Mucosa of rectum (tissue), 2 donors: ENCODE data around the gene OR13A1.
"Not testable (repeated sequence)": the region's sequence is repeated elsewhere in the genome, so short reads cannot be mapped to it uniquely, and the experiment has no call there.

ENCODE experiments used
- H3K27ac ChIP-seq, 2 donors: one replicate each; pipeline ENCODE4 v1.7.0; 2013; ENCODE audit warnings: inconsistent platforms in 2 of 2, low read depth in 2 of 2, low read length in 2 of 2
- H3K27me3 ChIP-seq, 2 donors: one replicate each; pipeline ENCODE4 v1.7.0; 2013; ENCODE audit warnings: low read length in 2 of 2; ENCODE audit not compliant: control insufficient read depth in 2 of 2, insufficient read depth in 2 of 2
- H3K36me3 ChIP-seq, 2 donors: one replicate each; pipeline ENCODE4 v1.7.0; 2013; ENCODE audit warnings: low read length in 2 of 2; ENCODE audit not compliant: control insufficient read depth in 2 of 2, insufficient read depth in 2 of 2
- H3K4me1 ChIP-seq, 2 donors: one replicate each; pipeline ENCODE4 v1.7.0; 2013; ENCODE audit warnings: low read length in 2 of 2, mild to moderate bottlenecking in 1 of 2; ENCODE audit not compliant: control insufficient read depth in 2 of 2, insufficient read depth in 2 of 2
- H3K4me3 ChIP-seq, 2 donors: one replicate each; pipeline ENCODE4 v1.7.0; 2013; ENCODE audit warnings: low read length in 2 of 2
- H3K9ac ChIP-seq, 2 donors: one replicate each; pipeline ENCODE4 v1.7.0; 2013; ENCODE audit warnings: low read length in 2 of 2, low read depth in 1 of 2, mild to moderate bottlenecking in 1 of 2
- H3K9me3 ChIP-seq, 2 donors: one replicate each; pipeline ENCODE4 v1.7.0; 2013; ENCODE audit warnings: low read length in 2 of 2; ENCODE audit not compliant: control insufficient read depth in 2 of 2
- donor health status: healthy.
- donor health status: Normal muscosa, but diverticular disease.

Gene OR13A1

GRCh38 chr10:45286980-45287379, 28.4 kb downstream of the OR13A1 start:
- Histone ChIP-seq H3K27ac (no peak overlapping the region), H3K36me3 (no peaks in the 10 kb centered on the region), H3K9me3 (no peaks in the 10 kb centered on the region), H3K9ac (no peak overlapping the region), H3K4me3 (no peak overlapping the region), H3K4me1 (no peaks in the 10 kb centered on the region), H3K27me3 (no peaks in the 10 kb centered on the region)

GRCh38 chr10:45282061-45282460, 33.3 kb downstream of the OR13A1 start:
- H3K36me3 ChIP-seq, result no peaks in the 10 kb centered on the region
- no peak overlapping the region for H3K4me3 ChIP-seq
- no peak overlapping the region for H3K27ac ChIP-seq
- H3K4me1 ChIP-seq, result no peaks in the 10 kb centered on the region
- H3K9ac ChIP-seq, result no peak overlapping the region
- peaks cover 0 to 3% of the 10 kb centered on the region in 2 donors for H3K27me3 ChIP-seq
- no peaks in the 10 kb centered on the region for H3K9me3 ChIP-seq

- peaks cover 0 to 3% of the 10 kb centered on the region in 2 donors for H3K27me3 ChIP-seq
- H3K9me3 ChIP-seq, result no peaks in the 10 kb centered on the region
- H3K4me1 ChIP-seq, result no peaks in the 10 kb centered on the region
- H3K36me3 ChIP-seq, result no peaks in the 10 kb centered on the region
- no peak overlapping the region for H3K27ac ChIP-seq
- H3K4me3 ChIP-seq, result no peak overlapping the region
- H3K9ac ChIP-seq, result no peak overlapping the region
Observed at GRCh38 chr10:45280113-45280760, 35.2 kb downstream of the OR13A1 start.

- H3K36me3 ChIP-seq, result no peaks in the 10 kb centered on the region
- H3K9me3 ChIP-seq, result no peaks in the 10 kb centered on the region
- no peak overlapping the region for H3K4me3 ChIP-seq
- H3K27me3 ChIP-seq, result peaks cover 0 to 3% of the 10 kb centered on the region in 2 donors
- H3K4me1 ChIP-seq, result no peaks in the 10 kb centered on the region
- no peak overlapping the region for H3K9ac ChIP-seq
- H3K27ac ChIP-seq, result no peak overlapping the region
Observed at GRCh38 chr10:45279682-45280081, 35.7 kb downstream of the OR13A1 start.

DNA sequence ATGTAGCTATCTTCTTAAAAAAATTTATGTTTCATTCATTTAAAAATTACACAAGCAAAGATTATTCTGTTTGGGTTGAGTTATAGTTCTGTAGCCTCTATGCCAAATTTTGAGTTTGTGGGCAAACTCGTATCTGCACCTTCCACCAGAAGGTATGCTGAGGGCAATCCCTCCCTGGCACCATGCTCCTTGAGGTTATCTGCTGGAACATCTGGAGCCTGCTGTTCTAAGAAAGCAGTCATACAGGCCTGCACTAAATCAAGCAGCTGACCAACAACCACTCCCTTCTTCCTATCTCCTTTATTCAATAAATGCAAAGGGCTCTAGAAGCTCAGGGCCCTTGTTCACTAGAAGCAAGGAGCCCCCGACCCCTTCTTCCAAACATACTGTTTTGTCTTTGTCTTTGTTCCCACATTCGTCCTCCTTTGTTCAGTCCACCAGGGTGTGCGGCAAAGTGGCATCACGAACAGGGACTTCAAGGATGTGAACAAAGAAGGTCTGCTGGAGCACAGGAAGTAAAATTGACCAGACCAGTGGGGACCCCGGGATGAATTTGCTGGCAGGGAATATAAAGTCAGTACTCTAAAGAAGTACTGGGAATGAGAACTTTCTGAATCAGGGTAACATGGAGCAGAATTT, 36.4 kb downstream of the OR13A1 start:
- H3K9ac ChIP-seq, result no peak overlapping the region
- H3K27me3 ChIP-seq, result peaks cover 0 to 3% of the 10 kb centered on the region in 2 donors
- H3K4me1 ChIP-seq, result no peaks in the 10 kb centered on the region
- no peaks in the 10 kb centered on the region for H3K9me3 ChIP-seq
- H3K27ac ChIP-seq, result no peak overlapping the region
- H3K36me3 ChIP-seq, result no peaks in the 10 kb centered on the region
- H3K4me3 ChIP-seq, result no peak overlapping the region

DNA sequence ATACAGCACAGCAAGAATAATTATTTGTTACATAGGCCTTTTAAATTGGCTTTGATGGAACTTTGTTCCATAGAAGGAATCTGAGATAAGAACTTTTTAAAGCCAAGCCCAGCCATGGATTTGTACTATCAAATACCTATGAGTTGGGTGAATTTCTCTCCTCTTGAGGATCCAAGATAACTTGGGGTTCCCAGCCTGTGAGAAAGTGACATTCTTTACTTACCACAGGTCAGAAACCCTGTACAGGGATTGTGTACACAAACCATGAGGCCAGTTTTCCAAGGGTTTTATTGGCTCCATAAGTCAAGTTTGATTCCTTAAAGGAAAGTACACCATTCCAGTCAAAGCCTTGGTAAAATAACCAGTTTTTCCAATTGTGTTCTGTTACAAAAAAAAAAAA, 39.3 kb downstream of the OR13A1 start:
- not testable (repeated sequence) for H3K27me3 ChIP-seq, H3K9me3 ChIP-seq, H3K9ac ChIP-seq, H3K4me1 ChIP-seq, H3K4me3 ChIP-seq, H3K36me3 ChIP-seq, H3K27ac ChIP-seq

DNA sequence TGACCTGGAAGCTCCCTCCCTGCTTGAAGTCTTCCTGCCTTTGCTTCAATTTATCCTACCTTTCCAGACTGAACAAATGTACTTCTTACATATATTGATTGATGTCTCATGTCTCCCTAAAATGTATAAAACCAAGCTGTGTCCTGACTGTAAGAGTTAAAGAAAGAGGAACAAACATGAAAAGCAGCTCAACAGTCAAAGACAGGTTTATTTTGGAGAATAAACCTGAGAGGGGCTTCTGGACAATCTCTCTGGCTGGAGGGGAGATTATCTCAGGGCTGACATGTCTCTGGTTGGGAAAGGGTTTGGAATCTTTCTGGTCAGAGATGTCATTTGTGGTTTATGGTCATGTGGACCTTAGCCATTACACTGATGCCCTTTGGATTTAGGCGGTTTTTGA, 41.0 kb downstream of the OR13A1 start:
- H3K4me1 ChIP-seq, result no peaks in the 10 kb centered on the region
- no peaks in the 10 kb centered on the region for H3K36me3 ChIP-seq
- H3K9me3 ChIP-seq, result no peaks in the 10 kb centered on the region
- H3K27me3 ChIP-seq, result no peaks in the 10 kb centered on the region
- H3K27ac ChIP-seq, result no peak overlapping the region
- no peak overlapping the region for H3K9ac ChIP-seq
- H3K4me3 ChIP-seq, result no peak overlapping the region

- not testable (repeated sequence) for H3K27me3 ChIP-seq, H3K27ac ChIP-seq, H3K9ac ChIP-seq, H3K9me3 ChIP-seq, H3K36me3 ChIP-seq, H3K4me3 ChIP-seq, H3K4me1 ChIP-seq
Observed at GRCh38 chr10:45267777-45268176, 47.6 kb downstream of the OR13A1 start.

- H3K9me3 ChIP-seq, result no peaks in the 10 kb centered on the region
- H3K27me3 ChIP-seq, result no peaks in the 10 kb centered on the region
- no peak overlapping the region for H3K9ac ChIP-seq
- no peak overlapping the region for H3K4me3 ChIP-seq
- H3K4me1 ChIP-seq, result no peaks in the 10 kb centered on the region
- H3K27ac ChIP-seq, result no peak overlapping the region
- no peaks in the 10 kb centered on the region for H3K36me3 ChIP-seq
Observed at GRCh38 chr10:45265996-45266395, 49.4 kb downstream of the OR13A1 start.

DNA sequence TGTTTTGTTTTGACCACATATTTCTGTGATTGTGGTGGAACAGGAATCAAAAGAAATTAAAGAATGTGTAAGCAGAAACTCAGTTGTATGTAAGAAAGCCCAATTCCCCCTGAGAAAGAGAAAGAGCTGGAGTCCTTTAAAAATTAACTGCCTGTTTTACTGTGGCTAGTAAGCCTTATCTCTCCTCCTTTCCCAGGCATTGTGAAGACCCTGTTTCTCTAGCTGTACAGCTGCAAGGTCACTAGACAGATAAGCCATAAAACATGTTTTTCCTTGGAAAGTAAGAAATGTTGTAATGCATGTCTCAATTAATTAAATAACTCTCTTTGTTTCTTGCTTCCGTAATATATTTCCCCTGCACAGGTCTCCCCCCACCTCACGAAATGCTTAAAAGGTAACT, 53.5 kb downstream of the OR13A1 start:
- H3K9me3 ChIP-seq, result no peaks in the 10 kb centered on the region
- H3K27ac ChIP-seq, result no peak overlapping the region
- H3K9ac ChIP-seq, result no peak overlapping the region
- no peaks in the 10 kb centered on the region for H3K36me3 ChIP-seq
- H3K27me3 ChIP-seq, result no peaks in the 10 kb centered on the region
- no peak overlapping the region for H3K4me3 ChIP-seq
- no peaks in the 10 kb centered on the region for H3K4me1 ChIP-seq
